H9 (cell line): Measurements from ENCODE around the gene THRB. TPM values are rescaled to one million over a fixed set of nuclear protein-coding genes. Genes with fewer than 3 reads are reported as not detected.

Experiments used
- DNase-seq: peaks from one replicate; pipeline ENCODE4 v3.0.0-alpha.2; 2017
- H2AFZ ChIP-seq: one replicate; pipeline ENCODE4 v1.6.1; 2013; ENCODE audit warnings: mild to moderate bottlenecking, low read length, control low read depth, moderate library complexity
- H2AK5ac ChIP-seq: 2 replicates; pipeline ENCODE4 v1.6.1; 2013; ENCODE audit warnings: low read length, control low read depth, mixed read lengths; ENCODE audit not compliant: insufficient read length
- H2BK120ac ChIP-seq: one replicate; pipeline ENCODE4 v1.6.1; 2013; ENCODE audit warnings: low read depth, mild to moderate bottlenecking, low read length, control low read depth, inconsistent platforms; ENCODE audit not compliant: poor library complexity, severe bottlenecking
- H2BK12ac ChIP-seq: 2 replicates; pipeline ENCODE4 v1.6.1; 2013; ENCODE audit warnings: low read length, control low read depth, mixed read lengths, low read depth; ENCODE audit not compliant: insufficient read length
- H2BK15ac ChIP-seq: 2 replicates; pipeline ENCODE4 v1.6.1; 2013; ENCODE audit warnings: low read depth, low read length, control low read depth
- H2BK20ac ChIP-seq: one replicate; pipeline ENCODE4 v1.6.1; 2013; ENCODE audit warnings: low read depth, mild to moderate bottlenecking, low read length, control low read depth, inconsistent platforms; ENCODE audit not compliant: poor library complexity, severe bottlenecking
- H2BK5ac ChIP-seq: 2 replicates; pipeline ENCODE4 v1.6.1; 2013; ENCODE audit warnings: low read length, control low read depth, mixed read lengths; ENCODE audit not compliant: insufficient read length
- H3K14ac ChIP-seq: 2 replicates; pipeline ENCODE4 v1.6.1; 2013; ENCODE audit warnings: low read length, control low read depth; ENCODE audit not compliant: insufficient read depth
- H3K18ac ChIP-seq: 2 replicates; pipeline ENCODE4 v1.6.1; 2013; ENCODE audit warnings: low read depth, mild to moderate bottlenecking, mixed read lengths, low read length, control low read depth; ENCODE audit not compliant: insufficient read length
- H3K23ac ChIP-seq: 2 replicates; pipeline ENCODE4 v1.6.1; 2013; ENCODE audit warnings: low read length, control low read depth, mixed read lengths, low read depth; ENCODE audit not compliant: insufficient read length
- H3K23me2 ChIP-seq: 2 replicates; pipeline ENCODE4 v1.6.1; 2013; ENCODE audit warnings: low read depth, mild to moderate bottlenecking, mixed read lengths, low read length, control low read depth; ENCODE audit not compliant: insufficient read length, poor library complexity, severe bottlenecking
- H3K27ac ChIP-seq: 2 replicates; pipeline ENCODE4 v1.5.1; 2013; ENCODE audit warnings: low read length, control low read depth, mixed read lengths, low read depth; ENCODE audit not compliant: insufficient read length
- H3K27me3 ChIP-seq: 2 replicates; pipeline ENCODE4 v1.6.1; 2013; ENCODE audit warnings: low read length, control low read depth, inconsistent platforms; ENCODE audit not compliant: insufficient read depth
- H3K4ac ChIP-seq: 2 replicates; pipeline ENCODE4 v1.6.1; 2013; ENCODE audit warnings: low read depth, mild to moderate bottlenecking, control low read depth, inconsistent platforms, low read length, moderate library complexity
- H3K4me1 ChIP-seq: 2 replicates; pipeline ENCODE4 v1.6.1; 2013; ENCODE audit warnings: low read length, control low read depth, inconsistent platforms; ENCODE audit not compliant: insufficient read depth
- H3K4me2 ChIP-seq: 2 replicates; pipeline ENCODE4 v1.6.1; 2013; ENCODE audit warnings: low read length, control low read depth, mixed read lengths; ENCODE audit not compliant: insufficient read length, insufficient read depth
- H3K56ac ChIP-seq: 2 replicates; pipeline ENCODE4 v1.6.1; 2013; ENCODE audit warnings: low read depth, mild to moderate bottlenecking, mixed read lengths, low read length, control low read depth; ENCODE audit not compliant: insufficient read length
- H3K79me1 ChIP-seq: 2 replicates; pipeline ENCODE4 v1.6.1; 2013; ENCODE audit warnings: low read depth, mild to moderate bottlenecking, moderate library complexity, low read length, control low read depth, inconsistent platforms; ENCODE audit not compliant: insufficient read depth, poor library complexity, severe bottlenecking
- H3K79me2 ChIP-seq: 2 replicates; pipeline ENCODE4 v1.6.1; 2013; ENCODE audit warnings: low read length, control low read depth, inconsistent platforms; ENCODE audit not compliant: insufficient read depth
- H3K9ac ChIP-seq: 2 replicates; pipeline ENCODE4 v1.6.1; 2013; ENCODE audit warnings: low read length, control low read depth, mixed read lengths; ENCODE audit not compliant: insufficient read length; ENCODE audit errors: extremely low read depth
- H3K9me3 ChIP-seq: one replicate; pipeline ENCODE4 v1.6.1; 2013; ENCODE audit warnings: low read depth, low read length, inconsistent platforms; ENCODE audit not compliant: control insufficient read depth
- H3T11ph ChIP-seq: one replicate; pipeline ENCODE4 v1.6.1; 2013; ENCODE audit warnings: mild to moderate bottlenecking, low read length, control low read depth, inconsistent platforms
- H4K20me1 ChIP-seq: one replicate; pipeline ENCODE4 v1.6.1; 2013; ENCODE audit not compliant: control insufficient read depth, insufficient read length, insufficient read depth
- H4K5ac ChIP-seq: 2 replicates; pipeline ENCODE4 v1.6.1; 2013; ENCODE audit warnings: low read depth, mild to moderate bottlenecking, mixed read lengths, low read length, control low read depth; ENCODE audit not compliant: insufficient read length
- H4K8ac ChIP-seq: replicated peaks from 2 replicates; pipeline ENCODE4 v1.6.1; 2013; ENCODE audit warnings: low read length, control low read depth, mixed read lengths, low read depth; ENCODE audit not compliant: insufficient read length
- H4K91ac ChIP-seq: 2 replicates; pipeline ENCODE4 v1.6.1; 2013; ENCODE audit warnings: low read depth, mild to moderate bottlenecking, moderate library complexity, mixed read lengths, low read length, control low read depth; ENCODE audit not compliant: insufficient read length
- H3K27ac Mint-ChIP-seq, 3 experiments: 2 replicates in 2 of 3; 3 replicates in 1 of 3; pipeline ENCODE4 v1.8.0; 2020 to 2021; ENCODE audit warnings: mixed read lengths in 3 of 3, mild to moderate bottlenecking in 1 of 3, moderate library complexity in 1 of 3
- H3K27me3 Mint-ChIP-seq: 2 replicates; pipeline ENCODE4 v1.8.0; 2021; ENCODE audit warnings: low read depth, mild to moderate bottlenecking, moderate library complexity, mixed read lengths
- H3K36me3 Mint-ChIP-seq, 3 experiments: 2 replicates in 2 of 3; 3 replicates in 1 of 3; pipeline ENCODE4 v1.8.0; 2020 to 2021; ENCODE audit warnings: low read depth in 3 of 3, mixed read lengths in 3 of 3; ENCODE audit not compliant: insufficient read depth in 1 of 3
- H3K4me1 Mint-ChIP-seq, 2 experiments: 2 replicates each; pipeline ENCODE4 v1.8.0; 2020; ENCODE audit warnings: mixed read lengths in 2 of 2
- H3K4me3 Mint-ChIP-seq, 2 experiments: 2 replicates in 1 of 2; 3 replicates in 1 of 2; pipeline ENCODE4 v1.8.0; 2020 to 2021; ENCODE audit warnings: mild to moderate bottlenecking in 2 of 2, mixed read lengths in 2 of 2, moderate library complexity in 1 of 2
- H3K9me3 Mint-ChIP-seq, 2 experiments: 2 replicates in 1 of 2; 3 replicates in 1 of 2; pipeline ENCODE4 v1.8.0; 2020; ENCODE audit warnings: mild to moderate bottlenecking in 2 of 2, mixed read lengths in 2 of 2, moderate library complexity in 1 of 2
- WGBS: extraction: QIAGEN DNeasy Blood & Tissue Kit; methylation state at CpG from one replicate; pipeline ENCODE4 v1.1.7; 2013; ENCODE audit warnings: missing lambda C conversion rate, low lambda C conversion rate, mixed read lengths; ENCODE audit not compliant: insufficient read length; ENCODE audit errors: extremely low coverage; 5-methylcytosine and 5-hydroxymethylcytosine counted together
- total RNA-seq: library from RNA; stranded (reverse); gene quantifications from 2 replicates; pipeline ENCODE4 v1.2.1, GENCODE V29; 2021
- TF ChIP-seq, protein P1 (sequence below): fragments of 200-600 bp; sonication (generic); conservative IDR thresholded peaks from 3 replicates; pipeline ENCODE4 v1.8.0; 2021; ENCODE audit warnings: antibody characterized with exemption, mild to moderate bottlenecking

THRB gene
- total RNA-seq, 1 experiment from 2014 or later, result 8.6 TPM

DNA sequence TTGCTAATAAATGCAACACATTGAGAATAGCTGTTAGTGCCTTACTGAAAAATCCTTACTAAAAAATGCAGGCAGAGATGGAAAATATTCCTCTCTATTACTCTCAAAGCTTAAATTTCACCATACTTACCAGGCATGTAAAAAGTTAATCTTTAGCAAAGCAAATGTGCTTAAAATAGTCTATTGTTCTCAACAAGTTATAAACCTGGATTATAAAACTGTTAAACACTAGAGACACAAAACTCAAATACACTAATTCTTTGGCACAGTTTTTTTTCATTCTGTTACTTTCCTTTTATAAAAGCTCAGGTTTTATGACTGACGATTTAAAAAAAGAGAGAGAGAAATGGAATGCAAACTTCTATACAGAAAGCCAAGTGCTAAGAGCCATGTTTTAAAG, 119.8 kb downstream of the THRB start:
- Histone ChIP-seq H2BK12ac (no peak overlapping the region), H4K91ac (no peak overlapping the region), H3K4me1 (no peaks in the 10 kb centered on the region), H3K4ac (no peak overlapping the region), H3K79me1 (no peaks in the 10 kb centered on the region), H2BK20ac (no peak overlapping the region), H3K9me3 (no peaks in the 10 kb centered on the region), H3K23ac (no peak overlapping the region), H3K9ac (no peak overlapping the region), H3K79me2 (no peaks in the 10 kb centered on the region), H3K23me2 (no peaks in the 10 kb centered on the region), H3T11ph (no peak overlapping the region), H4K5ac (no peak overlapping the region), H2AFZ (no peak overlapping the region), H2BK5ac (no peak overlapping the region), H3K27me3 (no peaks in the 10 kb centered on the region), H3K14ac (no peak overlapping the region), H3K27ac (no peak overlapping the region), H2BK15ac (no peak overlapping the region), H3K56ac (no peak overlapping the region), H3K4me2 (no peak overlapping the region), H2BK120ac (no peak overlapping the region), H4K8ac (no peak overlapping the region), H3K18ac (no peak overlapping the region), H2AK5ac (no peak overlapping the region), H4K20me1 (no peaks in the 10 kb centered on the region)
- Mint-ChIP-seq H3K4me3 (no peak overlapping the region), H3K4me1 (peaks cover 3 to 7% of the 10 kb centered on the region in 2 experiments; a peak in 2 of 4 replicates), H3K27ac (no peak overlapping the region), H3K27me3 (no peaks in the 10 kb centered on the region), H3K36me3 (no peaks in the 10 kb centered on the region), H3K9me3 (no peaks in the 10 kb centered on the region)
- TF ChIP-seq, protein P1, sequence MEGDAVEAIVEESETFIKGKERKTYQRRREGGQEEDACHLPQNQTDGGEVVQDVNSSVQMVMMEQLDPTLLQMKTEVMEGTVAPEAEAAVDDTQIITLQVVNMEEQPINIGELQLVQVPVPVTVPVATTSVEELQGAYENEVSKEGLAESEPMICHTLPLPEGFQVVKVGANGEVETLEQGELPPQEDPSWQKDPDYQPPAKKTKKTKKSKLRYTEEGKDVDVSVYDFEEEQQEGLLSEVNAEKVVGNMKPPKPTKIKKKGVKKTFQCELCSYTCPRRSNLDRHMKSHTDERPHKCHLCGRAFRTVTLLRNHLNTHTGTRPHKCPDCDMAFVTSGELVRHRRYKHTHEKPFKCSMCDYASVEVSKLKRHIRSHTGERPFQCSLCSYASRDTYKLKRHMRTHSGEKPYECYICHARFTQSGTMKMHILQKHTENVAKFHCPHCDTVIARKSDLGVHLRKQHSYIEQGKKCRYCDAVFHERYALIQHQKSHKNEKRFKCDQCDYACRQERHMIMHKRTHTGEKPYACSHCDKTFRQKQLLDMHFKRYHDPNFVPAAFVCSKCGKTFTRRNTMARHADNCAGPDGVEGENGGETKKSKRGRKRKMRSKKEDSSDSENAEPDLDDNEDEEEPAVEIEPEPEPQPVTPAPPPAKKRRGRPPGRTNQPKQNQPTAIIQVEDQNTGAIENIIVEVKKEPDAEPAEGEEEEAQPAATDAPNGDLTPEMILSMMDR, result no peak
- DNase-seq, result no peak
- WGBS, result no CpG with 5 or more reads among the region's 1 CpG
